GM12875 (cell line): ENCODE results near the gene FGF1.
"Not testable (repeated sequence)": the region's sequence is repeated elsewhere in the genome, so short reads cannot be mapped to it uniquely, and the experiment has no call there.

ENCODE experiments used
- H3K4me3 ChIP-seq: one replicate; pipeline ENCODE4 v1.5.1; 2011; ENCODE audit warnings: low read depth, low read length, control low read depth
- CTCF ChIP-seq: IDR thresholded peaks from 2 replicates; pipeline ENCODE4 v1.5.1; 2011; ENCODE audit warnings: low read depth, mild to moderate bottlenecking, control low read depth, inconsistent platforms, low read length, moderate library complexity, borderline replicate concordance; ENCODE audit not compliant: insufficient read depth

FGF1 gene

GRCh38 chr5:142650060-142650459, 35.8 kb downstream of the FGF1 start:
- H3K4me3 ChIP-seq = no peak overlapping the region
- no peak for TF ChIP-seq CTCF

- H3K4me3 ChIP-seq = not testable (repeated sequence)
These were observed 37.8 kb downstream of the FGF1 start for GRCh38 chr5:142648108-142648507.

GRCh38 chr5:142645456-142645855, 40.4 kb downstream of the FGF1 start:
- no peak for TF ChIP-seq CTCF
- no peak overlapping the region for H3K4me3 ChIP-seq

GRCh38 chr5:142644640-142645361, 41.1 kb downstream of the FGF1 start:
- H3K4me3 ChIP-seq = no peak overlapping the region
- no peak for TF ChIP-seq CTCF

GRCh38 chr5:142644127-142644526, 41.8 kb downstream of the FGF1 start:
- H3K4me3 ChIP-seq = no peak overlapping the region
- TF ChIP-seq CTCF = no peak

- H3K4me3 ChIP-seq = no peak overlapping the region
- no peak for TF ChIP-seq CTCF
These were observed 42.3 kb downstream of the FGF1 start for GRCh38 chr5:142643634-142644033.

GRCh38 chr5:142642427-142642826, 43.5 kb downstream of the FGF1 start:
- no peak overlapping the region for H3K4me3 ChIP-seq
- TF ChIP-seq CTCF = no peak
